Fibroblast of skin of right quadriceps (primary cell): ENCODE results near the gene PDIA6.
"Not testable (repeated sequence)": the region's sequence is repeated elsewhere in the genome, so short reads cannot be mapped to it uniquely, and the experiment has no call there.

ENCODE experiments used
- DNase-seq: peaks from one replicate; pipeline ENCODE4 v3.0.0-alpha.2; 2013

The PDIA6 gene

GRCh38 chr2:10806543-10806942 lies 6.0 kb downstream of the PDIA6 start:
- no peak for DNase-seq

- not testable (repeated sequence) for DNase-seq
These were observed 6.6 kb downstream of the PDIA6 start for GRCh38 chr2:10805990-10806389.

DNA sequence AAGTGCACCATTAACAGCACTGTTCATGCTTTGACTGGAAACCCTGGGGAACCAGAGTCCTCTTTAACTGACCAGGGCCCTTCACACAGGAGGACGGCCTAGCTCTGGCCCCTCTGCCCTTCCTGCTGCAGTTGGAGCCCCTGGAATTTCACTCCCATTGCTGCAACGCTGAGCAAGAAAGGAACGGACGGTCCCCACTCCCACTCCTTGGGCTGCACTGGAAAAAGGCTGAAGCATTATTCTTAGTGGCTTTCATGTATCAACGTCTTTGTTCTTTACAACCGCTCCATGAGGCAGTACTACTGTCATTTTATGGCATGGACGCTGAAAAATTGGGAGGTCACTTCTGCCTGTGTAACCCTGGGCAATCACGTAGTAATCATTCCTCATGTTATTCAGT lies 9.9 kb downstream of the PDIA6 start:
- no peak for DNase-seq

DNA sequence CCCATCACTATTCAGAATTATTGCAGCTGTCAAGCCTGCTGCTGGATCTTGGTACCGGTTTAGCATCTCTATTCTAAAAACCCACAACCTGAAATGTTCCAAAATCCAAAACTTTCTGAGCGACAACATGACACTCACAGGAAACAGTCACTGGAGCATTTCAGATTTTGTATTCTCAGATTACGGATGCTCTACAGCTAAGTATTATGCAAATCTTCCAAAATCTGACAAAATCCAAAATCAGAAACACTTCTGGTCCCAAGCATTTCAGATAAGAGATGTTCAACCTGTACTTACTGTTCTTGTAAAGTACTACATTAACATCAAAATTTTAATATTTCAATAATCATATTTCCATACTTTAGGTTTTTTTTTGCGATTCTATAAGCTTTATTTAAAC lies 12.4 kb downstream of the PDIA6 start:
- no peak for DNase-seq

DNA sequence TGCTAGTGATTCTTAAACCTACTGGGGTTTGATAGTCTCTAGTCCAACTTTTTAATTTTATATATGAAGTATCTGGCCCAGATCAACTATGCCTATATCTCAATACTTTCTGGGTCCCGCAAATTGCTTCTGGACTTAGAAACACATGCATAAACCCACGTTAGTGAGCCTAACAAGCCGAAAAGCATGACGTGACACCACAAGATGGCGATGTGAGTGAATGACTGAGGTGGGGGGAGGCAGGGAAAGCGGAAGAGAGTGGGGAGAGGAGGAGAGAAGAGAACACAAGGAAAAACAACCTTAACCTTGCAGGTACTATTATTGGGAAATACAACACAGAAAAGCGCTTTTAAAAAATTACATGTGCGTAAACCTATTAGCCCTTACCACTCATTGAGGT lies 13.8 kb downstream of the PDIA6 start:
- no peak for DNase-seq

GRCh38 chr2:10796703-10797102 lies 15.9 kb downstream of the PDIA6 start:
- no peak for DNase-seq

GRCh38 chr2:10795508-10796046 lies 17.0 kb downstream of the PDIA6 start:
- DNase-seq = no peak

DNA sequence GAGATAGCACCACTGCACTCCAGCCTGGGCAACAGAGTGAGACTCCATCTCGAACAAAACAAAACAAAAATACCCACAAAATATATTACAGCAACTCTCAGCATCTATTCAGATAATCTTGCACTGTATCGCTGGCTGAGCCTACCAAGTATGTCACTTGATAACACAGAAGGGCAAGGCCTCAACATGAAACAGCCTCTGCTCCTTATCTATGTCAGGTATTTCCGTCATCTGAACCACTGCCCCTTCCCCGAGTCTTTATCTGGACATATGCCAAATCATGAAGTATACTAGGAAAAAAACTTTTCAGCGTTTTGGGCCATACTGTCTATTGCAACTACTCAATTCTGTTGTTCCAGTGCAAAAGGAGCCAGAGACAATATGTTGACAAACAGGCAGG lies 17.7 kb downstream of the PDIA6 start:
- DNase-seq = no peak

GRCh38 chr2:10793816-10794215 lies 18.8 kb downstream of the PDIA6 start:
- no peak for DNase-seq

GRCh38 chr2:10792660-10793400 lies 19.8 kb downstream of the PDIA6 start:
- no peak for DNase-seq

DNA sequence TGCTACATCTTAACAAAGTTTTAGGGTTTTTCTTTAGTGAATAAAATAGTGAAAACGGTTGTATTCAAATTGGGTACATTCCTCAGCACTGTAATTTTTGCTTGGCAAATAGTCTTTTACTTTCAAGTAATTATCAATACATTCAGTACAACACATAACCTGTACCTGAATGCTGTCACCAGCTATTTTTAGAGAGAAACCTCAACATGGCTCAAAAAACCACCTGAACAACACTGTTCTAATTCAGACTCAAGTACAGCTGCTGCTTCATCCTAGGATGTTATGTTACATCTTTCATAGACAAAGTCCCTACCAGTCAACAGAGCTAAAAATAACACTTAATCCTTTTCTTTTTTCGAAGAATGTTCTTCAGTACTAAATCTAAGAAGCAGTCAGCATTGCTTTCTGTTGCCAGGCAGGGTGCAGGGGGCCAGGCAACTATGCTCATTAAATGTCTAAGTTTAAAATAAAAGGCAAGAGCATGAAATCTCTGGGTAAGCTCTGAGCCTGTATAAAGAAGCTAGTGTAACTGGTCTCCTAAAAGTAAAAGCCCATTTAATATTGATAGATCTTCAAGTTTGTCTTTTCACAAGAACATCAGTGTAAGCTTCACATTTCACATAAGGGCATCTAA lies 20.5 kb downstream of the PDIA6 start:
- no peak for DNase-seq

- no peak for DNase-seq
These were observed 22.2 kb downstream of the PDIA6 start for GRCh38 chr2:10790228-10790973.

DNA sequence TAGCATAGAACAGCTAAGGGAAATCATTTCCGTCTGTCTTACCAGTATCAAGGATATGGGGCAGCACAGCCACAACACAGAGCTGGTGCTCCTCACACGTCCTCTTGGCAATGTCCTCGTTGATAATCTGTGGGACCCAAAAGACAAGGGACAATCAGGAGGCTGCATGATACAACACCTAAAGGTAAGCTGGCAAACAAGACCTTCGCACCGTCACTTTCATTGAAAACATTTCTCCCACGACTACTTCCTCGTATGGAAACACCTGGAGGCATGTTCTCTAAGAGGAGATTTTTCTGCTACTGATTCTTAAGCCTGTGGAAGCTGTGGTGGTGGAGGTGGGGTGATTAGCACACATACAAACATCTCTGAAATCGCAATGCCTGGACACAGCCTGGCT lies 23.7 kb downstream of the PDIA6 start:
- no peak for DNase-seq

DNA sequence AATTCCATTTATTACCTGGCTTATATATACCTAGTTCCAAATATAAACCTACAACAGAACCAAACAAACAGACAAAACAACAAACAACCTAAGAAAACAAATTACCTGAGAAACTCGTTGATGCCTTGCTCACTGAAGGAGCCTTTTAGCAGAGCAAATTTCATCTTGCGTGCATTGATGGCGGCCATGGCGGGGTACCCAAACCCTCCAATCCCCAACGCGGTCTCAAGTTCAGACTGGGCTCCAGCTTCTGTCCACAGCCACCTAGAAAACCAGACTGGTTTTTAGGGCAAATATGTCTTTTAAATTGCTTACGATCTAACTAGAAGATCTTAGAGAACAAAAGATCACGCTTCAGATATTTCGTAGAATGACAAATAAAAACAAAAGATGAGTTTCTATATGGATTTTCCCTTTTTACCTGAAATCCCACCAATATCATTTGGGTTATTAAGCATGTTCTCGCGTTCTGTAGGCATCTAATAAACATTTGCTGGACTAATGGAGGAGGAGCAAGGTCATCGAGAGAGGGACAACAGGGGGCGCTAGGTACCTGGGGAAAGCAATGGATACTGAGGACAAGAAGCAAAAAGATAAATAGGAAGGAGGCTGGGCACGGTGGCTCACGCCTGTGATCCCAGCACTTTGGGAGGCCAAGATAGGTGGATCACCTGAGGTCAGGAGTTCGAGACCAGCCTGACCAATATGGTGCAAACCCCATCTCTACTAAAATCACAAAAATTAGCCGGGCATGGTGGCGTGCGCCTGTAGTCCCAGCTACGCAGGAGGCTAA lies 25.2 kb downstream of the PDIA6 start:
- no peak for DNase-seq

DNA sequence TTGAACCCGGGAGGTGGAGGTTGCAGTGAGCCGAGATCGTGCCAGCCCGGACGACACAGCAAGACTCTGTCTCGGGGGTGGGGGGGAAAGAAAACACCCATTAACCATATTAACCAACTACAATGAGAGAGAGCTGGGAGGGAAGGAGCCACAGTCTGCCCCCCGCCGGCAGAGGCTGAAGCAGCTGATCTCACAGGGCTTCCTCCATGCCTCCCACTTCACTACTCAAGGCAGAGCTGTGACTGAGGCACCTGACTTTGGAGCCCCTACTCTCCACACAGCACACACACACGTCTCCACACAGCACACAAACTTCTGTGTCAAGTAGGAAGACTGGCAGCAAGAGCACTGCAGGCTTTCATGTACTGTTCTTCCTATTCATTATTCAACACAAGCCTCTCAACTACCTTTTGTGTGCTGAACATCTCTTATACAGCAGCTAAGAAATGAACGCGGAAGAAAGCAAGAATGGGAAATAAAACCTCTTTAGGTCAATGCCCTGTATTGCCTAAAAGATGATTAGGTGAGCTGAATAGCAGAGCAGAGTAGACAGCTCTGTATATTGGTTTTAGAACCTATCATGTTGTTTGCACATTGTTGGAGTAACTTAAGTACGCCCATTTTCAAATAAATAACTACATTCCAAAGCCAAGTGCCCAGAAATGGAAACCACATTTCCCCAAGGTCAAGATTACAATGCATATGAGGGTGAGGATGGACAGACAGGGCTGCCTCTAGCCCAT lies 26.2 kb downstream of the PDIA6 start:
- DNase-seq = no peak

GRCh38 chr2:10785260-10785659 lies 27.3 kb downstream of the PDIA6 start:
- DNase-seq = no peak

DNA sequence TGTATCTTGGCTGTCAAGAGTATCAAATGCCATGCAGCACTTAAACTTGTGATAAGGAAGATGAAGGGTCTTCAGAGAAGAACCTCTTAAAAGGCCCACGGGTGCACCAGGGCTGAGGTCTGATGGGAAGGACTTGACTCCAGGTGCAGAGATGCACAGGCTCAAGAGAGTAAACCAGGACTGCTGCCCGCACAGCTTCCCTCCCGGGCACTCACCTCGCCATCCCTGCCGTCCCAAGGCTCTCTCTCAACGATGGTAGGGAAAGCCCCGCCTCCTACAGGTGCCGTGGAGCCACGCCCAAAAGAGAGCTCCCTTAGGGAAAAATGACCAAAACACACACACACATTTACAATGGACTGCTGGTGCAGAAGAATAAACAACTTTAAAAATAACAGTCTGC lies 27.9 kb downstream of the PDIA6 start:
- no peak for DNase-seq

DNA sequence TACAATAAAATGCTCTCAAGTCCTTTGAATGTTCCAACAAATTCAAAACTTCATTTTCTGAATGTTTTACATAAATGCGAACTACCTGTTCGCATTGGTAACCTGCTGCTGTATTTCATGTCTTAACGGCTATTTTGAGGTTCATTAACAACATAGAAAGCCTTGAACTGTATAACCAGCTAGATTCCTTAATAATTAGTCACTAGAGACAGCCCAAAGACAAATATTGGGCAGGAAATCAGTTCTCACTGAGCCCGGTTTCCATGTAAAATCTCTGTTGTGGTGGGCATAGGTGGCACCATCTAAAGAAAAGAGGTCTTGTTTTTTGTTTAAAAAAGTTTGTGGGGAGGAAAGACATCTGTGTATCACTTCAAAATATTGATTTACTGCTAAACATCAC lies 29.2 kb downstream of the PDIA6 start:
- no peak for DNase-seq

DNA sequence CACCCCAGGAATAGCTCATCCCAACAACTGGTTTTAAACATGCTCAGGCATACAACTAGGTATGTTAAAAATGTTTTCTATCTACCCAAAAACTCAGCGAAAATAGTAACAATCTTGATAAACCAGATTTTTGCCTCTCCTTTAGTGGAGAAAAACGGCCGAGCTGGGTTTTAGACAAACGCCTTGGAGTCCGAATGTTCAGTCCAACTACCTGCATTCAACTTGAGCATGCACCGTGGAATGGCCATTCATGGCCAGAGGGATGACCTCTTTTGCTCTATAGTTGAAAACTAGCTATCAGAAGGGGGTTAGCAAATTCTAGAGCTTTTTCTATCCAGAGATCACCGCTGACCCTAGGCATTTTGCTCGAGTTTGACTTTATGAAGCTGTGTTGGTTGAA lies 30.8 kb downstream of the PDIA6 start:
- no peak for DNase-seq

DNA sequence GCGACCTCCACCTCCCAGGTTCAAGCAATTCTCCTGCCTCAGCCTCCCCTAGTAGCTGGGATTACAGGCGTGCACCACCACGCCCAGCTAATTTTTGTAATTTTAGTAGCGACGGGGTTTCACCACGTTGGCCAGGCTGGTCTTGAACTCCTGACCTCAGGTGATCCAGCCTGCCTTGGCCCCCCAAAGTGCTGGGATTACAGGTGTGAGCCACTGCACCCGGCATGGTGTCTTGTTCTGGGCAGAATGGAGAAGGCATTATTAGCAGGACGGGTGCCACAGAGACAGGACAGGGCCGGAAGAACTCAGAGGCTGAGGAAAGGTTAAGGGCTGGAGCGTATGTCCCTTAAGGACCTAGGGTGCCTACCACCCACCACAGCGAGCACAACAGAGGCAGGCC lies 31.8 kb downstream of the PDIA6 start:
- not testable (repeated sequence) for DNase-seq

DNA sequence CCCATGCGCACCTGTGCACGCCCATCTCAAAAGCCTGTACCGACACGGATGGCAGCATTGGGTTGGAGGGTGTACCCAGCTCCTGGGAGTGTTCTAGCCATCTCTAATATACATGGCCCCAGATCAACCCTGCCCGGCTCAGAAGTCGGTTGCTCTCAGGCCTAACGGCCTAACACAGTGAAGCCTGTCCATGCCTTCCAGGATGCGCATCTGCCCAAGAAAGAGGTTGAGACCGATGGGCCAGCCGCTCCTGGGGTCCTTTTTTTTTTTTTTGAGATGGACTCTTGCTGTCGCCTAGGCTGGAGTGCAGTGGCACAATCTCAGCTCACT lies 32.1 kb downstream of the PDIA6 start:
- no peak for DNase-seq

DNA sequence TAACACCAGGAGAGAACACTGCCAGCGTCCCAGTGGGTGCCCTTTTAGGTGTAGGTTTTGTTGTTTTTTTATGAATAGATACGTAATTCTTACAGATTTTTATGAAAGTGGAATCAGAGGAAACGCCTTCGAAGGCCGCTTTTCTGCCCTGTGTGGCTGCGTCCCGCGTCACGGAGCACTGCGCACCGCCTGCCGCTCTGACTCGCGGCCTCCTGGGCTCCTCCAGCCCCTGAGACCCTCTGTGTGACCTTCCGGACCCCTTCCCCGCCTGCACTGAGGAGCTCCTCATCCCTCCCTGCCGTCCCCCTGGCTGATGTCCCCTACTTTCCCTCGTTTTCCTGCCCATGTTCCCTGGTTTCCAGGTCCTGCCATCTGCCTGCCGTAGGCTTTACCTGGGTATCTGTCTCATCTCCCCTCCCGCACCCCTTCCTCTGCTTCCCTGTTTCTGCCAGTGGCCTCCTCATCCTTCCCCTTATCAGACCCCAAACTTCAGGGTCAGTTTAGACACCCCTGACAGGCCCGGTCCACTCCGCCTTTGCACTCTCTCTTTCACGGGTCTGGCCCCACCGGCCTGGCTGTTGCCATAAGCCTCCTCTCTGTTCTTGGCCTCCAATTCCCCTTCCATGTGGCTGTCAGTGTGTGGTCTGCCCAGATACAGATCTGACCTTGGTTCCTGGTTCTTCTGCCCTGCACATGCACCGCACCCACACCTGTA lies 32.7 kb downstream of the PDIA6 start:
- no peak for DNase-seq
